Measurements from ENCODE around the gene CCZ1B.
"Not testable (repeated sequence)": the region's sequence is repeated elsewhere in the genome, so short reads cannot be mapped to it uniquely, and the experiment has no call there.

The CCZ1B gene

GRCh38 chr7:6830026-6830425 lies 4.0 kb upstream of the CCZ1B start:
- DNase-seq = not testable (repeated sequence)

GRCh38 chr7:6829616-6830015 lies 3.5 kb upstream of the CCZ1B start:
- DNase-seq = not testable (repeated sequence)

GRCh38 chr7:6827180-6827579 lies 1.1 kb upstream of the CCZ1B start:
- not testable (repeated sequence) for DNase-seq

GRCh38 chr7:6825236-6826125 lies 594 bp downstream of the CCZ1B start:
- DNase-seq = not testable (repeated sequence)

GRCh38 chr7:6821622-6822021 lies 4.5 kb downstream of the CCZ1B start:
- not testable (repeated sequence) for DNase-seq

- DNase-seq = not testable (repeated sequence)
Measured at GRCh38 chr7:6815470-6815869, 10.6 kb downstream of the CCZ1B start.

- DNase-seq = not testable (repeated sequence)
Measured at GRCh38 chr7:6813011-6813410, 13.1 kb downstream of the CCZ1B start.

GRCh38 chr7:6807959-6808358 lies 18.1 kb downstream of the CCZ1B start:
- DNase-seq = not testable (repeated sequence)

- not testable (repeated sequence) for DNase-seq
Measured at GRCh38 chr7:6807393-6807918, 18.6 kb downstream of the CCZ1B start.

- DNase-seq = not testable (repeated sequence)
Measured at GRCh38 chr7:6800331-6800730, 25.7 kb downstream of the CCZ1B start.

- DNase-seq = not testable (repeated sequence)
Measured at GRCh38 chr7:6799887-6800286, 26.2 kb downstream of the CCZ1B start.

GRCh38 chr7:6798047-6798446 lies 28.0 kb downstream of the CCZ1B start:
- not testable (repeated sequence) for DNase-seq

- DNase-seq = not testable (repeated sequence)
Measured at GRCh38 chr7:6797218-6797617, 28.9 kb downstream of the CCZ1B start.

GRCh38 chr7:6794276-6794675 lies 31.8 kb downstream of the CCZ1B start:
- not testable (repeated sequence) for DNase-seq

GRCh38 chr7:6792113-6792872 lies 33.8 kb downstream of the CCZ1B start:
- DNase-seq = not testable (repeated sequence)

GRCh38 chr7:6789353-6789752 lies 36.7 kb downstream of the CCZ1B start:
- not testable (repeated sequence) for DNase-seq

GRCh38 chr7:6781581-6781980 lies 44.5 kb downstream of the CCZ1B start:
- DNase-seq = not testable (repeated sequence)

- DNase-seq = not testable (repeated sequence)
Measured at GRCh38 chr7:6761186-6761585, 64.9 kb downstream of the CCZ1B start.

GRCh38 chr7:6753964-6754363 lies 72.1 kb downstream of the CCZ1B start, which contains the start of gene RSPH10B2:
Gene RSPH10B2, plus strand, starts transcription at chr7:6754103. Its CDS starts 3,575 bp downstream, at chr7:6757678.
- DNase-seq = not testable (repeated sequence)

GRCh38 chr7:6750173-6750572 lies 75.9 kb downstream of the CCZ1B start:
- not testable (repeated sequence) for DNase-seq

- DNase-seq = not testable (repeated sequence)
Measured at GRCh38 chr7:6749335-6749734, 76.7 kb downstream of the CCZ1B start.
